NB4 (cell line): ENCODE data around the gene TAGLN2.

Experiments
- DNase-seq: peaks from one replicate; pipeline ENCODE4 v3.0.0; 2010; ENCODE audit warnings: low read depth
- H3K4me3 ChIP-seq: one replicate; pipeline ENCODE4 v1.5.1; 2011; ENCODE audit warnings: mild to moderate bottlenecking, low read depth, low read length, moderate library complexity
- CTCF ChIP-seq: IDR thresholded peaks from one replicate; pipeline ENCODE4 v1.5.1; 2012; ENCODE audit warnings: low read depth, low read length
- MAX ChIP-seq: IDR thresholded peaks from 2 replicates; pipeline ENCODE4 v1.6.1; 2011; ENCODE audit warnings: low read depth, low read length
- MYC ChIP-seq: IDR thresholded peaks from 2 replicates; pipeline ENCODE4 v1.6.1; 2011; ENCODE audit warnings: low read depth, low read length
- POLR2A ChIP-seq: IDR thresholded peaks from 2 replicates; pipeline ENCODE4 v1.6.1; 2011; ENCODE audit warnings: mild to moderate bottlenecking; ENCODE audit not compliant: insufficient read length; ENCODE audit errors: extremely low read depth

TAGLN2 gene

DNA sequence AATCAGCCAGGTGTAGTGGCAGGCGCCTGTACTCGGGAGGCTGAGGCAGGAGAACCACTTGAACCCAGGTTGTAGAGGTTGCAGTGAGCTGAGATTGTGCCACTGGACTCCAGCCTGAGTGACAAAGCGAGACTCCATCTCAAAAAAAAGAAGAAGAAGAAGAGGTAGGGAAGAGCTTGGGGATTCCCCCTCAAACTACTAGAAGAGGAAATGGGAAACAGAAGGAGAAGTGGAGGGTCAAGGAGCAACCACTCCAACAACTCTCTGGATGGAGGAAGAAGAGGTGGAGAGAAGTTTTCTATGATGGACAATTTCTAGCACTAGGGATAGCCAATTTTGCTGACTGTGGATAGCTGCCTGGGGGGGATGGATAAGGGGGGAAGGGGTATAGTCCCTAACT is 43.6 kb upstream of the TAGLN2 start:
- DNase-seq, result no peak

DNA sequence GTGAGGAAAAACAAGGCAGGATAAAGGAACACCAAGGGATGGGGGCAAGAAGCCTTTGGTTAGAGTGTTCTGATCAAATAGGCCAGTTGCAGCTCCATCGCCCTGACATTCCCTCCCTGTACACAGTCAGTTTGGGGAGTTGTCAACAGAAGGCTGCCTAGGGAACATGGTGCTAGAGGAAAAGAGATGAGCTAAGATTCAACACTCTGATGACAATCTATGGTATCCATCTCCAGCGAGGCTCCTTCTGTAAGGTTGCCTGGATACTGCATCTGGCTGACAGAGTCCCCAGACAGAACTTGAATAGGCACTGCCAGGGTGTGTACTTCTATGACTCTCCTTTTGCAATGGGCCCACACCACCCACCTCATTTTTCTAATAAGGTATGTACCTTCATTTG is 40.0 kb upstream of the TAGLN2 start:
- no peak for TF ChIP-seq MYC
- no peak for TF ChIP-seq CTCF
- TF ChIP-seq MAX, result no peak
- no peak for TF ChIP-seq POLR2A
- no peak for DNase-seq
- H3K4me3 ChIP-seq, result no peak overlapping the region

More for the DNA sequence above, 43.6 kb upstream of the TAGLN2 start:
- TF ChIP-seq MAX, result no peak
- no peak for TF ChIP-seq MYC
- no peak for TF ChIP-seq CTCF
- TF ChIP-seq POLR2A, result no peak
- no peak overlapping the region for H3K4me3 ChIP-seq

DNA sequence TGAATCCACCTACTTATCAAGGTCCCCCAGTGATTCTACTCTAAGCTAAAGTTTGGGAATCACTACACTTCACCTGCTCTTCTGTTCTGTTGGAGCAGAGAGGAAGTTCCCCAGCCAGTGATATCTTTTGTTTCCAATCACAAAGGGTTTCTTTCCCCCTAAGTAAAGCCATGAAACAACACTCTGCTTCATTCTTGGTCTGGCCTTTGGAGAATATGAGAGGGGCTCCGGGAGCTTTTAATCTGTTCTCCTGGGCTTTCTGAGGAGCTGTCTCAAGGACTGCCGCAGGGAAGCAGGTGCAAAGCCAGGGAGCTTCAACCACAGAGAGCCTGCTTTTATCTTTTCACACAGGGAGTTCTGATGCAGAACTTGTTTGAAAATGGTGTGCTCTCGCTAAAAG is 38.8 kb upstream of the TAGLN2 start:
- no peak overlapping the region for H3K4me3 ChIP-seq
- TF ChIP-seq POLR2A, result no peak
- TF ChIP-seq CTCF, result no peak
- no peak for TF ChIP-seq MAX
- no peak for TF ChIP-seq MYC
- DNase-seq, result no peak

GRCh38 chr1:159962176-159962575 is 36.9 kb upstream of the TAGLN2 start:
- DNase-seq, result no peak
- TF ChIP-seq POLR2A (no peak), CTCF (no peak), MAX (no peak), MYC (no peak)
- no peak overlapping the region for H3K4me3 ChIP-seq

- no peak for TF ChIP-seq MYC
- TF ChIP-seq CTCF, result no peak
- TF ChIP-seq MAX, result no peak
- no peak for TF ChIP-seq POLR2A
- no peak overlapping the region for H3K4me3 ChIP-seq
- no peak for DNase-seq
These were observed 36.3 kb upstream of the TAGLN2 start for GRCh38 chr1:159961636-159962035.
